DND-41 (cell line): ENCODE measurements around the gene GRID1.

Experiments used
- ATAC-seq: fragments of 200-7000 bp; cut with Tn5 transposase; 3 replicates; pipeline ENCODE4 v1.9.1; 2021; ENCODE audit warnings: low read depth; ENCODE audit not compliant: insufficient read depth
- DNase-seq: peaks from one replicate; pipeline ENCODE4 v3.0.0-alpha.2; 2020
- H2AFZ ChIP-seq: 2 replicates; pipeline ENCODE4 v1.6.0; 2012; ENCODE audit warnings: low read depth, low read length
- H3K27ac ChIP-seq: 2 replicates; pipeline ENCODE4 v1.5.1; 2012; ENCODE audit warnings: low read length, inconsistent platforms
- H3K27me3 ChIP-seq: fragments of 200-600 bp; sonication (generic); 2 replicates; pipeline ENCODE4 v1.6.0; 2012; ENCODE audit warnings: low read length, mild to moderate bottlenecking, inconsistent platforms; ENCODE audit not compliant: insufficient read depth, poor library complexity
- H3K36me3 ChIP-seq: 2 replicates; pipeline ENCODE4 v1.5.1; 2012; ENCODE audit warnings: low read length, inconsistent platforms; ENCODE audit not compliant: insufficient read depth
- H3K4me1 ChIP-seq: 2 replicates; pipeline ENCODE4 v1.5.1; 2012; ENCODE audit warnings: mild to moderate bottlenecking, low read length; ENCODE audit not compliant: insufficient read depth
- H3K4me2 ChIP-seq: 2 replicates; pipeline ENCODE4 v1.6.0; 2012; ENCODE audit warnings: mild to moderate bottlenecking, moderate library complexity, low read length, inconsistent platforms; ENCODE audit not compliant: insufficient read depth
- H3K4me3 ChIP-seq, 2 experiments: fragments of 200-600 bp in 1 of 2; shearing (Covaris generic) in 1 of 2; 2 replicates each; pipeline ENCODE4 v1.5.1; 2012 to 2016; ENCODE audit warnings: inconsistent platforms in 2 of 2, low read length in 2 of 2, mild to moderate bottlenecking in 2 of 2, low read depth in 1 of 2, moderate library complexity in 1 of 2
- H3K79me2 ChIP-seq: 2 replicates; pipeline ENCODE4 v1.6.0; 2012; ENCODE audit warnings: low read length, inconsistent platforms; ENCODE audit not compliant: insufficient read depth
- H3K9ac ChIP-seq: 2 replicates; pipeline ENCODE4 v1.6.0; 2012; ENCODE audit warnings: low read depth, mild to moderate bottlenecking, inconsistent platforms, low read length, moderate library complexity
- H3K9me3 ChIP-seq: 2 replicates; pipeline ENCODE4 v1.5.1; 2012; ENCODE audit warnings: low read length, moderate library complexity, mild to moderate bottlenecking, inconsistent platforms; ENCODE audit not compliant: insufficient read depth, severe bottlenecking
- H4K20me1 ChIP-seq: 2 replicates; pipeline ENCODE4 v1.6.0; 2012; ENCODE audit warnings: low read length; ENCODE audit not compliant: insufficient read depth
- EZH2 ChIP-seq: IDR thresholded peaks from 3 replicates; pipeline ENCODE4 v1.6.1; 2012; ENCODE audit warnings: borderline replicate concordance, low read depth, mild to moderate bottlenecking, moderate library complexity, low read length, inconsistent platforms; ENCODE audit not compliant: severe bottlenecking
- TF ChIP-seq, protein P1 (sequence below): IDR thresholded peaks from 2 replicates; pipeline ENCODE4 v1.5.1; 2012; ENCODE audit warnings: borderline replicate concordance, low read length, moderate library complexity, mild to moderate bottlenecking; ENCODE audit not compliant: poor library complexity, severe bottlenecking; ENCODE audit errors: extremely low read depth

GRID1 gene

DNA sequence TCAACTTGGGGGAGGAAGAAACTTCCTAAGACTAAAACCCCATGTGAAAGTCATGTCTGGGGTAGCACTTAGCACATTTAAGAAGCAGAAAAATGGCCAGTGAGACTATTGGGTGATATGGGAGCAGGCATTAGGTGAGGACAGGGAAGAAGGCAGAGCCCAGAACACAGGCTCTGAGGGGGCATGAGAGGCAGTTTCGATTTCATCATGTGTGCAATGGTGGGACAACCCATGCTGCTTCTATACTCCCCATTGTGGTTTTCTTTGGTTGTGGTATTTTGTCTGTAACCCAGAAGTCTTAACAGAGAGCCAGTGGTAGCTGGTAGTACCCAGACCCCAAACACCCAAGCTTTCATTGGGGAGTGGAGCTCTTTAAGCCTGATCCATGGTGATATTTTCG is 752.0 kb downstream of the GRID1 start:
- peak; percentile 69 for DNase-seq
- Histone ChIP-seq H3K27ac (peak overlapping the region; percentile 48), H4K20me1 (no peaks in the 10 kb centered on the region), H3K4me2 (peak overlapping the region; percentile 34), H3K9me3 (no peaks in the 10 kb centered on the region), H3K79me2 (no peaks in the 10 kb centered on the region), H3K27me3 (no peaks in the 10 kb centered on the region), H3K4me1 (peaks cover 45% of the 10 kb centered on the region), H2AFZ (no peak overlapping the region; the same call in 1 of the 2 replicates), H3K9ac (no peak overlapping the region), H3K4me3 (no peak overlapping the region), H3K36me3 (no peaks in the 10 kb centered on the region)
- no peak for TF ChIP-seq EZH2
- TF ChIP-seq, protein P1, sequence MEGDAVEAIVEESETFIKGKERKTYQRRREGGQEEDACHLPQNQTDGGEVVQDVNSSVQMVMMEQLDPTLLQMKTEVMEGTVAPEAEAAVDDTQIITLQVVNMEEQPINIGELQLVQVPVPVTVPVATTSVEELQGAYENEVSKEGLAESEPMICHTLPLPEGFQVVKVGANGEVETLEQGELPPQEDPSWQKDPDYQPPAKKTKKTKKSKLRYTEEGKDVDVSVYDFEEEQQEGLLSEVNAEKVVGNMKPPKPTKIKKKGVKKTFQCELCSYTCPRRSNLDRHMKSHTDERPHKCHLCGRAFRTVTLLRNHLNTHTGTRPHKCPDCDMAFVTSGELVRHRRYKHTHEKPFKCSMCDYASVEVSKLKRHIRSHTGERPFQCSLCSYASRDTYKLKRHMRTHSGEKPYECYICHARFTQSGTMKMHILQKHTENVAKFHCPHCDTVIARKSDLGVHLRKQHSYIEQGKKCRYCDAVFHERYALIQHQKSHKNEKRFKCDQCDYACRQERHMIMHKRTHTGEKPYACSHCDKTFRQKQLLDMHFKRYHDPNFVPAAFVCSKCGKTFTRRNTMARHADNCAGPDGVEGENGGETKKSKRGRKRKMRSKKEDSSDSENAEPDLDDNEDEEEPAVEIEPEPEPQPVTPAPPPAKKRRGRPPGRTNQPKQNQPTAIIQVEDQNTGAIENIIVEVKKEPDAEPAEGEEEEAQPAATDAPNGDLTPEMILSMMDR, result no peak
- ATAC-seq, result peak; percentile 77

DNA sequence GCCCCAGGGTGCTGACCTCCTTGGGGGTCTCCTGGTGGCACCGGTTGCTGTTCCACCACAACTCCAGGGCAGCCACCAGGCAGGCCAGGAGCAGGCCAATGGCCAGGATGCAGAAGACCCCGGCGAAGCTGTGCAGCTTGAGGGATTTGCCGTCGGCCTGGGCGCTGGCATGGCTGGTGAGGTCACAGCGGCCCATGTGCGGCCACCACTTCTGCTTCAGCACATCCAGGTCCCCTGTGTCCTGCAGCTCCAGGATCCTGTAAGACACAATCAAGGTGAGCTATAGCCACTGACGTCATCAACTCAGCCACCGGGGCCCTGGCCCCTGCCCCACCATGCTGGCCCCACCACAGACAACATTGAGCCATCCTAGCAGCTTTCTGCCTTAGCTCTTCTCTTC is 753.2 kb downstream of the GRID1 start:
- Histone ChIP-seq H4K20me1 (no peaks in the 10 kb centered on the region), H3K79me2 (no peaks in the 10 kb centered on the region), H3K4me2 (peak overlapping the region; percentile 37), H3K4me1 (peaks cover 45% of the 10 kb centered on the region), H3K4me3 (no peak overlapping the region; a peak in 1 of 4 replicates), H2AFZ (no peak overlapping the region), H3K27ac (peak overlapping the region; percentile 75; the same call in 1 of the 2 replicates), H3K27me3 (no peaks in the 10 kb centered on the region), H3K9me3 (no peaks in the 10 kb centered on the region), H3K9ac (no peak overlapping the region), H3K36me3 (no peaks in the 10 kb centered on the region)
- ATAC-seq, result no peak
- no peak for DNase-seq
- TF ChIP-seq EZH2, result no peak
- TF ChIP-seq, protein P1, result no peak

DNA sequence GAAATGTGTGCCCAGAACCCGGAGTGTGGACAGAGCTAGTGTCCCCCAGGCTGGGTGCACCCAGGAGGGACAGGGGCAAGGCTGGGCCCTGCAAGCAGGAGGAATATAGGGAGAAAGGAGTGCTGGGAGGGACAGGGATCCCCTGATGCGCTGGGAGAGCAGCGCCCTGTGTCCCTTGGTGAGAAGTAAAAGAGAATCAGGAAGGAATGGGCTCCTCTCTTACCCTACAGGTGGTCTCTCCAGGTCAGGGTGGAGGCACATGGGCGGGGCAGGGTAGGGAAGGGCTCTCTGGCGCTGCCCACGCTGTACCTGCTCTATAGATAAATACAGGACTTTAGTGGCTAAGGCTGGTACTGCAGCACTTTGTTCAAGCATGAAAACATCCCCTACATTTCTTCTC is 753.8 kb downstream of the GRID1 start:
- H3K27ac ChIP-seq, result peak overlapping the region; percentile 75
- peak overlapping the region; percentile 37 for H3K4me2 ChIP-seq
- peak; percentile 4; the same call in 2 of the 3 replicates for ATAC-seq

More for the DNA sequence above, 753.8 kb downstream of the GRID1 start:
- no peak overlapping the region for H3K9ac ChIP-seq
- H3K9me3 ChIP-seq, result no peaks in the 10 kb centered on the region
- peaks cover 45% of the 10 kb centered on the region for H3K4me1 ChIP-seq
- H3K4me3 ChIP-seq, result no peak overlapping the region
- TF ChIP-seq, protein P1, result no peak
- H3K36me3 ChIP-seq, result no peaks in the 10 kb centered on the region
- no peaks in the 10 kb centered on the region for H4K20me1 ChIP-seq
- no peaks in the 10 kb centered on the region for H3K79me2 ChIP-seq
- DNase-seq, result no peak
- H2AFZ ChIP-seq, result no peak overlapping the region
- H3K27me3 ChIP-seq, result no peaks in the 10 kb centered on the region
